ENCODE data around the gene RLN1.

RLN1 gene

DNA sequence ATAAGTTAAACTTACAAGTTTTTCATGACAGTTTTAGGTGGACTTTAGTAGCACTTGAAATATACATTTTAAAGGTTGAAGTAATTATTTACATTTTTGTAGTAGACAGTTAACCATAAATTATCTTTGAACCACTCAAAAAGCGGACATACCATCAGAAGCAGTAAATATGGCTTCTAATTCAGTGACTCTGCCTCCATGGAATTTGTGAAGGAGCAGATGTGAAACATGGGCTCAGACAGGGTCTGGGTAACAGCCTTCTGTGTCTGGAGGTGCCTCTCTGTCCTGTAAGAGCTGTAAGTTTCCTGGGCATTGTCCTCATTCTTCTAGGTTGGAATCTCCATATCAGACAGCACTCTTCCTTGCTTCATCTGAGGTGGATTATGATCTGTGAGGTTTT is 47.5 kb downstream of the RLN1 start:
- TF ChIP-seq, protein P1, sequence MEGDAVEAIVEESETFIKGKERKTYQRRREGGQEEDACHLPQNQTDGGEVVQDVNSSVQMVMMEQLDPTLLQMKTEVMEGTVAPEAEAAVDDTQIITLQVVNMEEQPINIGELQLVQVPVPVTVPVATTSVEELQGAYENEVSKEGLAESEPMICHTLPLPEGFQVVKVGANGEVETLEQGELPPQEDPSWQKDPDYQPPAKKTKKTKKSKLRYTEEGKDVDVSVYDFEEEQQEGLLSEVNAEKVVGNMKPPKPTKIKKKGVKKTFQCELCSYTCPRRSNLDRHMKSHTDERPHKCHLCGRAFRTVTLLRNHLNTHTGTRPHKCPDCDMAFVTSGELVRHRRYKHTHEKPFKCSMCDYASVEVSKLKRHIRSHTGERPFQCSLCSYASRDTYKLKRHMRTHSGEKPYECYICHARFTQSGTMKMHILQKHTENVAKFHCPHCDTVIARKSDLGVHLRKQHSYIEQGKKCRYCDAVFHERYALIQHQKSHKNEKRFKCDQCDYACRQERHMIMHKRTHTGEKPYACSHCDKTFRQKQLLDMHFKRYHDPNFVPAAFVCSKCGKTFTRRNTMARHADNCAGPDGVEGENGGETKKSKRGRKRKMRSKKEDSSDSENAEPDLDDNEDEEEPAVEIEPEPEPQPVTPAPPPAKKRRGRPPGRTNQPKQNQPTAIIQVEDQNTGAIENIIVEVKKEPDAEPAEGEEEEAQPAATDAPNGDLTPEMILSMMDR (conservative IDR thresholded peaks at IDR 0.05; ENCODE audit: low read depth, low read length) = no peak
- H3K4me3 ChIP-seq (ENCODE audit: low read depth, low read length) = no peak overlapping the region
- DNase-seq (ENCODE audit: low read depth) = no peak

- no peak overlapping the region for H3K4me3 ChIP-seq (ENCODE audit: low read depth, low read length)
- TF ChIP-seq, protein P1 (conservative IDR thresholded peaks at IDR 0.05; ENCODE audit: low read depth, low read length) = no peak
- DNase-seq (ENCODE audit: low read depth) = peak; percentile 47
Observed at GRCh38 chr9:5288591-5288990, 51.1 kb downstream of the RLN1 start.

DNA sequence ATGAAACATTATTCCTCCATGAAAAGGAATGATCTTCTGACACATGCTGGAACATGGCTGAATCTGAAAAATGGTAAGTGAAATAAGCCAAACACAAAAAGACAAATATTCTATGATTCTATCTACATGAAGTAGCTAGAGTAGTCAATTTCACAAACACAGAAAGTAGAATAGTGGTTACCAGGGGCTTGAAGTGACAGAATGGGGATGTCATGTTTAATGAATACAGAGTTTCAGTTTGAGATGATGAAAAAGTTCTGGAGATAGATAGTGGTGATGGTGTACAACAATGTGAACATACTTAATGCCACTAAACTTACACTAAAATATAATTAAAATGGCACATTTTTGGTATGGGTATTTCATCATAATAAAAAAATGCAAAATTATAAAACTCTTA is 53.4 kb downstream of the RLN1 start:
- H3K4me3 ChIP-seq (ENCODE audit: low read depth, low read length) = no peak overlapping the region
- TF ChIP-seq, protein P1 (conservative IDR thresholded peaks at IDR 0.05; ENCODE audit: low read depth, low read length) = no peak
- DNase-seq (ENCODE audit: low read depth) = no peak

Data from choroid plexus epithelial cell (primary cell).